NOMO-1 treated with dmso at 0.1 percent for 144 hours (cell line): ENCODE measurements around the gene COL28A1.
"Not testable (repeated sequence)": the region's sequence is repeated elsewhere in the genome, so short reads cannot be mapped to it uniquely, and the experiment has no call there.

ENCODE experiments used
- DNase-seq: peaks from one replicate; lab custom pipeline; 2025; ENCODE audit not compliant: unreplicated experiment; lab: John Stamatoyannopoulos, UW

Gene COL28A1

GRCh38 chr7:7476381-7476780, 59.3 kb downstream of the COL28A1 start:
- no peak for DNase-seq

- no peak for DNase-seq
Measured at GRCh38 chr7:7475601-7476000, 60.1 kb downstream of the COL28A1 start.

- no peak for DNase-seq
Measured at GRCh38 chr7:7474436-7474835, 61.2 kb downstream of the COL28A1 start.

GRCh38 chr7:7464991-7465765, 70.5 kb downstream of the COL28A1 start:
- not testable (repeated sequence) for DNase-seq

- no peak for DNase-seq
Measured at GRCh38 chr7:7454000-7454399, 81.7 kb downstream of the COL28A1 start.

- no peak for DNase-seq
Measured at GRCh38 chr7:7452652-7453051, 83.0 kb downstream of the COL28A1 start.

GRCh38 chr7:7452119-7452518, 83.6 kb downstream of the COL28A1 start:
- DNase-seq = no peak

- no peak for DNase-seq
Measured at GRCh38 chr7:7449055-7449454, 86.6 kb downstream of the COL28A1 start.

GRCh38 chr7:7446616-7447015, 89.1 kb downstream of the COL28A1 start:
- no peak for DNase-seq

GRCh38 chr7:7443806-7444350, 91.8 kb downstream of the COL28A1 start:
- DNase-seq = no peak

GRCh38 chr7:7439564-7439963, 96.1 kb downstream of the COL28A1 start:
- DNase-seq = no peak

- DNase-seq = no peak
Measured at GRCh38 chr7:7438851-7439250, 96.8 kb downstream of the COL28A1 start.

- DNase-seq = no peak
Measured at GRCh38 chr7:7435978-7436377, 99.7 kb downstream of the COL28A1 start.

GRCh38 chr7:7434329-7434728, 101.3 kb downstream of the COL28A1 start:
- DNase-seq = no peak

- DNase-seq = no peak
Measured at GRCh38 chr7:7433811-7434210, 101.9 kb downstream of the COL28A1 start.

- no peak for DNase-seq
Measured at GRCh38 chr7:7432979-7433378, 102.7 kb downstream of the COL28A1 start.

GRCh38 chr7:7428806-7429205, 106.9 kb downstream of the COL28A1 start:
- DNase-seq = no peak

GRCh38 chr7:7427363-7427762, 108.3 kb downstream of the COL28A1 start:
- DNase-seq = no peak

GRCh38 chr7:7426676-7427075, 109.0 kb downstream of the COL28A1 start:
- DNase-seq = no peak

GRCh38 chr7:7425321-7425720, 110.4 kb downstream of the COL28A1 start:
- DNase-seq = no peak

- DNase-seq = peak; percentile 5
Measured at GRCh38 chr7:7424151-7424873, 111.4 kb downstream of the COL28A1 start.

GRCh38 chr7:7422641-7423040, 113.0 kb downstream of the COL28A1 start:
- no peak for DNase-seq
